Calu3 (cell line): ENCODE data around the gene IFNGR1. TPM values are rescaled to one million over a fixed set of nuclear protein-coding genes. Genes with fewer than 3 reads are reported as not detected.

Experiments used
- BruUV-seq: library from RNA; stranded (reverse); fragments of 400-500 nt; replicated peaks from 2 replicates; lab custom pipeline; 2021; lab: Mats Ljungman, UMichigan
- CTCF ChIA-PET: fragments of 300-600 bp; sonication (Branson Sonifier 250); formaldehyde crosslinking; loops from one replicate; lab custom pipeline; 2022; ENCODE audit warnings: antibody characterized with exemption; lab: Charles Lee
- DNase-seq: peaks from one replicate; pipeline ENCODE4 v3.0.0; 2022
- H3K27ac Mint-ChIP-seq: one replicate; pipeline ENCODE4 v1.8.0; 2022; ENCODE audit warnings: mixed read lengths; ENCODE audit not compliant: unreplicated experiment
- H3K27me3 Mint-ChIP-seq: one replicate; pipeline ENCODE4 v1.8.0; 2022; ENCODE audit warnings: mixed read lengths; ENCODE audit not compliant: unreplicated experiment
- H3K36me3 Mint-ChIP-seq: one replicate; pipeline ENCODE4 v1.8.0; 2022; ENCODE audit warnings: mild to moderate bottlenecking, moderate library complexity, mixed read lengths; ENCODE audit not compliant: insufficient read depth, unreplicated experiment
- H3K4me1 Mint-ChIP-seq: one replicate; pipeline ENCODE4 v1.8.0; 2022; ENCODE audit warnings: mild to moderate bottlenecking, low read depth, mixed read lengths; ENCODE audit not compliant: unreplicated experiment
- H3K4me3 Mint-ChIP-seq: one replicate; pipeline ENCODE4 v1.8.0; 2022; ENCODE audit warnings: mild to moderate bottlenecking, low read depth, moderate library complexity, mixed read lengths; ENCODE audit not compliant: unreplicated experiment
- H3K9me3 Mint-ChIP-seq: one replicate; pipeline ENCODE4 v1.8.0; 2022; ENCODE audit warnings: low read depth, mixed read lengths; ENCODE audit not compliant: unreplicated experiment
- CTCF ChIP-seq: fragments of 200-600 bp; IDR thresholded peaks from one replicate; pipeline ENCODE4 v1.8.0; 2022; ENCODE audit warnings: antibody characterized with exemption; ENCODE audit not compliant: unreplicated experiment
- intact Hi-C: fragments of 100-400 bp; cut with micrococcal nuclease; formaldehyde crosslinking; loops from one replicate; pipeline ENCODE4 v1.10.0; 2022; ENCODE audit not compliant: unreplicated experiment
- total RNA-seq: library from RNA; stranded (reverse); gene quantifications from 2 replicates; pipeline ENCODE4 v1.2.3, GENCODE V29; 2022

The IFNGR1 gene
- total RNA-seq, 1 experiment from 2014 or later: 26.4 TPM

GRCh38 chr6:137235686-137236085, 16.5 kb upstream of the IFNGR1 start:
- no peak for TF ChIP-seq CTCF
- Mint-ChIP-seq H3K27ac (peak overlapping the region; percentile 70), H3K4me1 (peaks cover 52% of the 10 kb centered on the region), H3K9me3 (peaks cover 4% of the 10 kb centered on the region), H3K36me3 (peaks cover 5% of the 10 kb centered on the region), H3K27me3 (no peaks in the 10 kb centered on the region), H3K4me3 (no peak overlapping the region)
- intact Hi-C loops: no loop called here
- no peak for DNase-seq
- BruUV-seq: no TSS peak
- CTCF ChIA-PET: no interaction called here

GRCh38 chr6:137233911-137234863, 15.0 kb upstream of the IFNGR1 start:
- Mint-ChIP-seq H3K4me3 (no peak overlapping the region), H3K9me3 (peaks cover 4% of the 10 kb centered on the region), H3K36me3 (peaks cover 5% of the 10 kb centered on the region), H3K27ac (peak overlapping the region; percentile 96), H3K27me3 (no peaks in the 10 kb centered on the region), H3K4me1 (peaks cover 52% of the 10 kb centered on the region)
- TF ChIP-seq CTCF: no peak
- no TSS peak for BruUV-seq
- DNase-seq: peak; percentile 27
- intact Hi-C loops: no loop called here
- CTCF ChIA-PET: interaction anchor here (1.5 kb wide), 1 partner anchor 10 kb away, joined by 3 read pairs; no protein-coding TSS in a partner anchor

- no peaks in the 10 kb centered on the region for H3K9me3 Mint-ChIP-seq
- H3K36me3 Mint-ChIP-seq: peaks cover 5% of the 10 kb centered on the region
- no peaks in the 10 kb centered on the region for H3K27me3 Mint-ChIP-seq
- no peak overlapping the region for H3K4me3 Mint-ChIP-seq
- no peak for DNase-seq
- no TSS peak for BruUV-seq
- H3K27ac Mint-ChIP-seq: no peak overlapping the region
- CTCF ChIA-PET: no interaction called here
- no peak for TF ChIP-seq CTCF
- H3K4me1 Mint-ChIP-seq: peaks cover 29% of the 10 kb centered on the region
- intact Hi-C loops: no loop called here
These were observed 12.7 kb upstream of the IFNGR1 start for GRCh38 chr6:137231895-137232294.

GRCh38 chr6:137230956-137231555, 11.9 kb upstream of the IFNGR1 start:
- BruUV-seq: no TSS peak
- Mint-ChIP-seq H3K4me1 (peaks cover 20% of the 10 kb centered on the region), H3K27ac (no peak overlapping the region), H3K9me3 (no peaks in the 10 kb centered on the region), H3K36me3 (peaks cover 5% of the 10 kb centered on the region), H3K4me3 (no peak overlapping the region), H3K27me3 (no peaks in the 10 kb centered on the region)
- CTCF ChIA-PET: no interaction called here
- no peak for TF ChIP-seq CTCF
- intact Hi-C loops: no loop called here
- no peak for DNase-seq
